OCI-LY1 (cell line): ENCODE results near the gene TRAFD1.

Source experiments
- H2AFZ ChIP-seq: fragments of 200-600 bp; sonication (generic), shearing (Covaris generic); 2 replicates; pipeline ENCODE4 v1.6.0; 2014; ENCODE audit warnings: antibody characterized with exemption, mild to moderate bottlenecking, low read length
- H3F3A ChIP-seq: fragments of 200-600 bp; sonication (generic), shearing (Covaris generic); 2 replicates; pipeline ENCODE4 v1.6.0; 2014; ENCODE audit warnings: mild to moderate bottlenecking, antibody characterized with exemption, low read length, moderate library complexity; ENCODE audit not compliant: insufficient read depth
- H3K27ac ChIP-seq: fragments of 200-600 bp; sonication (generic); 2 replicates; pipeline ENCODE4 v1.5.1; 2014; ENCODE audit warnings: low read length, mixed run types, mild to moderate bottlenecking, low read depth; ENCODE audit not compliant: poor library complexity, severe bottlenecking
- H3K27me3 ChIP-seq: fragments of 200-600 bp; sonication (generic); 2 replicates; pipeline ENCODE4 v1.6.0; 2014; ENCODE audit warnings: antibody characterized with exemption, mild to moderate bottlenecking, low read length, moderate library complexity; ENCODE audit not compliant: insufficient read depth
- H3K36me3 ChIP-seq: fragments of 200-600 bp; sonication (generic); 2 replicates; pipeline ENCODE4 v1.6.1; 2014; ENCODE audit warnings: mild to moderate bottlenecking, antibody characterized with exemption, low read length, moderate library complexity, mixed read lengths; ENCODE audit not compliant: insufficient read depth
- H3K4me1 ChIP-seq: fragments of 200-600 bp; sonication (generic); 2 replicates; pipeline ENCODE4 v1.5.1; 2014; ENCODE audit warnings: mild to moderate bottlenecking, low read length, moderate library complexity; ENCODE audit not compliant: insufficient read depth, severe bottlenecking
- H3K4me2 ChIP-seq: fragments of 200-600 bp; sonication (generic), shearing (Covaris generic); 2 replicates; pipeline ENCODE4 v1.6.1; 2014; ENCODE audit warnings: low read length
- H3K4me3 ChIP-seq: fragments of 200-600 bp; sonication (generic); 2 replicates; pipeline ENCODE4 v1.5.1; 2014; ENCODE audit warnings: low read length, low read depth, mild to moderate bottlenecking, mixed read lengths; ENCODE audit not compliant: poor library complexity, severe bottlenecking
- H3K79me2 ChIP-seq: fragments of 200-600 bp; shearing (Covaris generic); 2 replicates; pipeline ENCODE4 v1.6.1; 2016; ENCODE audit warnings: mixed run types, low read length, mixed read lengths; ENCODE audit not compliant: insufficient read depth
- H3K9ac ChIP-seq: fragments of 200-600 bp; sonication (generic), shearing (Covaris generic); 2 replicates; pipeline ENCODE4 v1.6.1; 2014; ENCODE audit warnings: mild to moderate bottlenecking, low read length, mixed read lengths
- H3K9me2 ChIP-seq: fragments of 200-600 bp; sonication (generic), shearing (Covaris generic); 2 replicates; pipeline ENCODE4 v1.6.1; 2014; ENCODE audit warnings: low read depth, mild to moderate bottlenecking, low read length, mixed read lengths
- H3K9me3 ChIP-seq: fragments of 200-600 bp; shearing (Covaris generic); 2 replicates; pipeline ENCODE4 v1.6.1; 2014; ENCODE audit warnings: low read length, mixed read lengths
- H4K20me1 ChIP-seq: fragments of 200-600 bp; sonication (generic), shearing (Covaris generic); 2 replicates; pipeline ENCODE4 v1.6.0; 2016; ENCODE audit warnings: mild to moderate bottlenecking, low read length; ENCODE audit not compliant: insufficient read depth
- CTCF ChIP-seq: fragments of 200-600 bp; sonication (generic), shearing (Covaris generic); IDR thresholded peaks from 2 replicates; pipeline ENCODE4 v1.5.1; 2017; ENCODE audit warnings: mild to moderate bottlenecking, antibody characterized with exemption, low read length, moderate library complexity, mixed read lengths
- EZH2 ChIP-seq: fragments of 200-600 bp; sonication (generic), shearing (Covaris generic); IDR thresholded peaks from 2 replicates; pipeline ENCODE4 v1.8.0; 2017; ENCODE audit warnings: borderline replicate concordance, mixed run types, mild to moderate bottlenecking, antibody characterized with exemption, low read length, moderate library complexity, mixed read lengths

Gene TRAFD1

GRCh38 chr12:112175361-112176155 is 50.2 kb downstream of the TRAFD1 start:
- no peaks in the 10 kb centered on the region for H3K4me1 ChIP-seq
- H3K79me2 ChIP-seq: no peaks in the 10 kb centered on the region
- H3K36me3 ChIP-seq: peaks cover 57% of the 10 kb centered on the region
- TF ChIP-seq CTCF (no peak), EZH2 (no peak)
- no peak overlapping the region for H3K4me2 ChIP-seq
- no peaks in the 10 kb centered on the region for H3K27me3 ChIP-seq
- no peaks in the 10 kb centered on the region for H3K9me3 ChIP-seq
- no peak overlapping the region for H3K4me3 ChIP-seq
- no peak overlapping the region for H3K27ac ChIP-seq
- no peaks in the 10 kb centered on the region for H3F3A ChIP-seq
- no peaks in the 10 kb centered on the region for H3K9me2 ChIP-seq
- no peak overlapping the region for H3K9ac ChIP-seq
- H2AFZ ChIP-seq: no peak overlapping the region
- no peaks in the 10 kb centered on the region for H4K20me1 ChIP-seq

GRCh38 chr12:112176321-112177010 is 51.1 kb downstream of the TRAFD1 start:
- H3K4me1 ChIP-seq: no peaks in the 10 kb centered on the region
- H4K20me1 ChIP-seq: no peaks in the 10 kb centered on the region
- no peak overlapping the region for H3K27ac ChIP-seq
- no peaks in the 10 kb centered on the region for H3K79me2 ChIP-seq
- no peak for TF ChIP-seq EZH2
- no peak for TF ChIP-seq CTCF
- H3K36me3 ChIP-seq: peaks cover 60% of the 10 kb centered on the region
- H3K9me3 ChIP-seq: no peaks in the 10 kb centered on the region
- H3F3A ChIP-seq: no peaks in the 10 kb centered on the region
- H3K4me2 ChIP-seq: no peak overlapping the region
- H2AFZ ChIP-seq: no peak overlapping the region
- no peaks in the 10 kb centered on the region for H3K9me2 ChIP-seq
- H3K27me3 ChIP-seq: no peaks in the 10 kb centered on the region
- H3K4me3 ChIP-seq: no peak overlapping the region
- no peak overlapping the region for H3K9ac ChIP-seq

GRCh38 chr12:112178796-112179195 is 53.4 kb downstream of the TRAFD1 start:
- Histone ChIP-seq H3K9ac (no peak overlapping the region), H3K4me1 (no peaks in the 10 kb centered on the region), H3K27ac (no peak overlapping the region), H3F3A (no peaks in the 10 kb centered on the region), H3K27me3 (no peaks in the 10 kb centered on the region), H3K4me2 (no peak overlapping the region), H3K9me2 (no peaks in the 10 kb centered on the region), H3K36me3 (peaks cover 69% of the 10 kb centered on the region), H3K79me2 (no peaks in the 10 kb centered on the region), H2AFZ (no peak overlapping the region), H4K20me1 (no peaks in the 10 kb centered on the region), H3K4me3 (no peak overlapping the region), H3K9me3 (no peaks in the 10 kb centered on the region)
- TF ChIP-seq EZH2: no peak
- TF ChIP-seq CTCF: no peak
